ENCODE measurements around the gene KLHL8.
A peak's percentile ranks its signal among the peaks of the same experiment; 100 is the strongest.

The KLHL8 gene

DNA sequence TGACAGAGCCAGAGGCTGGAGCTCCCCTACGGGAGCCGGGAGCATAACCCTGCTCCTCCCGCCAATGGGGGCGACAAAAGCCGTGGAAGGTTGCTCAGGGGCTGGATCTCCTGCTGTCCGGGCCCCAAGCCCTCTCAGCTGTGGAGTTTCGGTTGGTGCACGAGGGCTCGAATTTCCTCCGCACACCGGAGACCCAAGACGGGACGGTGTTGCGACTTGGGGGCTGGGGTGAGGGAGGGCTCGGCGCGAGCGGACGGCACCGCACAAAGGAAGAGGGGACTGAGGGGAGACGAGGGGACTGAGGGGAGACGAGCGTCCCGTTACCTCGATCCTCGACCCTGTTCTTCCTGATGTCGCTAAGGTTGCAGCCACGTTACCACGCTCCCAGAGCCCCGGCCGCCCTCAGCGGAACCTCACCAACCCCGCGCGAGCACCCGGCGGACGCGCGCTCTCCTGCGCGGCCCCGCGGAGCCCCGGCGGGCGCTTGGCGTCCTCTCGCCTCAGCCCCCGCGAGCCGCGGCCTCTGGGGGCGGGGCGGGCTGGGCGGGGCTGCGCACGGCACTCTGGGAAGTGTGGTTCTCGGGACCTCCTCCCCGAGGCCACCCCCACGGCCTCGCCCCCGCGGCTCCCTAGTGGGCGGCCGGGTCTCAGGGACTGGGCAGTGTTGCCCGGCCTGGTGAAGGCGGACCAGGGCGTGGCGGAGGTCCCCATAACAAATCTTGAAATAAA lies at the start of gene KLHL8:
Gene KLHL8, minus strand, starts transcription at position 525 of the 729 bp plus-strand sequence. CDS start 25,079 bp downstream, outside the sequence.
- peak; percentile 89 for DNase-seq

DNA sequence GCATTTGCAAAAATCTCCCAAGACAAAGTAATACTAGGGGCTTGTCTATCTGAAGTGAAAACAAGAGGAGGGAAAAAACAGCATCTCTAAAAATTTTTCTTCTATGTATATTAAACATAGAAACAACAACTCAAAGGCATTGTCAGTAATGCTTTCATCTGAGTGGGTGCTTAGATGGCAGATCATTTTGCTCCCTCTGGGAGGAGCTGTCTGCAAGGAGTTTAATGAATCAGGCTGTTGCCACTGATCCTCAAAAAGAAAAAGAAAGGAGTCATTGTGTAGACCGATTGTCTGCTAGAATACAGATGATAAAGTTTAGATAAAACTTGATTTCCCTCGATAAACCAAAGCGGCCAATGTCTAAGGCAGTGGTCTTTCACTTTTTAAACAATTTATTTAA lies 49.7 kb upstream of the KLHL8 start:
- no peak for DNase-seq

DNA sequence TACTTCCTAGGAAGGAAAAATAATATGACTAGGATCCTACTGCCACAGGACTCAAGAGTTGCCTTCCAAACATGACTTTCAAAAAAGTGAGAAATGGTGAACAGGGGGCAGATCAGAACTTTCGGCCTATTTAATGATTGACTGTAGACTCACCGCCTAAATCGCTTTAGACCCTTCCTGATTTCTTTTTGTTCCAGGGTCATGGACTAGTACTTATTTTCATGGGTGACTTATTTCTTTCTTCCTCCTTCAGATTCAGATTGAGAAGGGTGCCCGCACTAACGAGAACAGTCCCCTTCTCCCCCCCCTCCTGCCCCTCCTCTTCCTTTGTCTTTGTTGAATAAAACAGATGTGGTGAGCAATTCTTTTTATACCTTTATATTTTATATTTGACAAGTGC lies 48.0 kb upstream of the KLHL8 start:
- no peak for DNase-seq

DNA sequence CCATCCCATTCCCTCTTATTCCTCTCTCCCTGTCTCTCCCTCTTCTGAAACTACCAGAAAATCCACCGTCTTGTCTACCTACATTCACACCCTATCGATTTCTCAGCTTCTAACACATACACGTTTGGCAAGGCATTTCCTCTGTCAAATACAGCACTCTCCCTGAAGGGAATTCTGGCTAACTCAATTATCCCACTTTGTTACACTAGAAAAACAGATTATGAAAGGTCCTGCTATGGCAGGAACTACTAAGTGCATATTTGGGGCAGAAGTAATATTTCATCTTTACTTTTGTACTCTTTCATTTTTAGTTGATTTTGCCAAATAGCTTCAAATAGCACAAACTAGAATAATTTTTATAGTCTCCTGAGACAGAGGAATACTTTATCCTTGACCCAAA lies 46.6 kb upstream of the KLHL8 start:
- DNase-seq, result no peak

DNA sequence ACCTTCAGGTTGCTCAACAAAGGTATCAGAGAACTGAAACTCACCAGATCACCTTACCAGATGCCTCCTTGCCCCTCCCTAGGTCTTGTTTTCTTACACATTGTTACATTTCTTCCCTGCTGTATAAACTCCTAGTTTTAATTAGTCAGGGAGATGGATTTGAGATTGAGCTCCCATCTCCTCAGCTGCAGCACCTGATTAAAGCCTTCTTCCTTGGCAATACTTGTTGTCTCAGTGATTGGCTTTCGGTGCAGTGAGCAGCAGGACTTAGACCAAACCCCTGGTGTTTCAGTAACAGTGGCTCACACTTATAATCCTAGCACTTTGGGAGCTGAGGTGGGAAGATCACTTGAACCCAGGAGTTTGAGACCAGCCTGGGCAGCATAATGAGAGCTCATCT lies 42.5 kb upstream of the KLHL8 start:
- no peak for DNase-seq

DNA sequence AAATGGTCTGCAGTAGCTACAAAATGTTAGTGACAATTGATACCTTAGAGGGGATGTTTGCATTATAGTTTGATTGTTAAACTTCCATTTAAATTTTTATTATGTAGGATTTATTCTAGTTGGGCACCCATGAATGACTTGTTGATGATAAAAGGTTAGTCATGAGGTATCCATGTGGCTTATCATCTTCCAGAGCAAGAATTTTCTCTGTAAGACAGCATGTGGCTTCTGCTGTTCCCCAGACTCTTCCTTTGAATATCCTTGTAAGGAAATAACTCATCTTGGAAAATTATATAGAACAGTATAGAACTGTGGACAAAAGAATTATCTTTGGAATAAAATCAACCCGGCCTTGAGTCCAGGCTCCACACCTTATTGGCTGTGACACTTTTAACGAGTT lies 40.1 kb upstream of the KLHL8 start:
- DNase-seq, result no peak

DNA sequence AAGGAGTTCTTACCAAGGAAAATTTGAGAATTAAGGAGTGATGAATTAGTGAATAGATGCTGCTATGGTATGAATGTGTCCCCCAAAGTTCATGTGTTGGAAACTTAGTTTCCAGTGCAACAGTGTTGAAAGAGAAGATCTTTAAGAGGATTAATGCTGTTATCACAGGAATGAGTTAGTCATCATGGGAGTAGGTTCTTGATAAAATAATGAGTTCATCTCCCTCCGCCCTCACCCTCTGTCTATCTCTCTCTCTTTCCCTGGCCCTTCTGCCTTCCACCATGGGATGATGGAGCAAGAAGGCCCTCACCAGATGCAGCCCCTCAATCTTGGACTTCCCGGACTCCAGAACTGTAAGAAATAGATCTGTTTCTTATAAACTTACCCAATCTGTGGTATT lies 38.3 kb upstream of the KLHL8 start:
- no peak for DNase-seq

DNA sequence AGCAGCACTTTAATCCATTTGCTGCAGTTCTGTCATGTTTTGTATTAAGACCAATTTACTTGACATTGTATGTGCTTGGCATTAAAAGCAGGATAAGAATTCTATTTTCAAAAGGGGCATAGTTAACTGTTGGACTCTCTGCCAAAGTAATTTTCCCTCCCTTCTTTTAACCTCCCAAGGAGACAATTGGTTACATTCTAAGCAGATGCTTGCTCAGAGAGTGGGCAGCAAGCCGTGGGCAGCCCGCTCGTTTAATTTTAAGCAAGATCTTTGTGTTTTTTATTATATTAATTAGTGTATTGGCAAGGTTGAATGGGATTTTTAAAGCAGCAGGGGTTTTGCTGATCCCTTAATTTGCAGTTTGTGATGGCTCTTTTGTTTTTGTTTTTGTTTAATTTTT lies 37.1 kb upstream of the KLHL8 start:
- no peak for DNase-seq

DNA sequence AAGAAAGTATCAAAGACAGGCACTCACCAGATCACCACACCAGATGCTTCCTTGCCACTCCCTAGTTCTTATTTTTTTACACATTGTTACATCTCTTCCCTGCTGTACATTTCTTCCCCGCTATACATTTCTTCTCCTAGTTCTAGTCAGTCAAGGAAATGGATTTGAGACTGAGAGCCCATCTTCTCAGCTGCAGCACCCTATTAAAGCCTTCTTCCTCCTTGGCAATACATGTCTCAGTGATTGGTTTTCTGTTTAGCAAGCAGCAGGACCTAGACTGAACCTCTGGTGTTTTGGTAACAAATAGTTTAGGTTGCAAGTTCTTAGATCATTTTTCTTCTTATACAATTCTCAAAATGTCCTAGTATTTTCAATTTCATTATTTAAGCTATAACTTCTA lies 35.3 kb upstream of the KLHL8 start:
- no peak for DNase-seq

DNA sequence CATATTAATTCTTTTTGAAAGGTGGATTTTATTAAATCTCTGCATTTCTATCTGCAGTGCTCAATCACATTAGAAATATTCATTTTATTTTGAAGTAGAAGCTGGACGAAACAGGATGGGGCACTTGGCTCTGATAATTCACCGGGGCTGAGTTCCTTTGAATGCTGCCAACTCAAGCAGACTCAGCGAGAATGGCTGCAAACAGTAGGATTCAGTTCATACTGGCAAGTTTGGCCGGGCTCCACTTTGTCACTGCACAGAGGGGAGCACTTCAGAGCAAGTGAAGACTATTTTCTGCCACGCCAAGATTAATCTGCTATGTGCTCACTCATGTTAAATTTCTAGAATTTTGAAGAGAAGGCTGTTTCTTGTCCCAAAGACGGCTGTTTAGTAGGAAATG lies 30.7 kb upstream of the KLHL8 start:
- no peak for DNase-seq

DNA sequence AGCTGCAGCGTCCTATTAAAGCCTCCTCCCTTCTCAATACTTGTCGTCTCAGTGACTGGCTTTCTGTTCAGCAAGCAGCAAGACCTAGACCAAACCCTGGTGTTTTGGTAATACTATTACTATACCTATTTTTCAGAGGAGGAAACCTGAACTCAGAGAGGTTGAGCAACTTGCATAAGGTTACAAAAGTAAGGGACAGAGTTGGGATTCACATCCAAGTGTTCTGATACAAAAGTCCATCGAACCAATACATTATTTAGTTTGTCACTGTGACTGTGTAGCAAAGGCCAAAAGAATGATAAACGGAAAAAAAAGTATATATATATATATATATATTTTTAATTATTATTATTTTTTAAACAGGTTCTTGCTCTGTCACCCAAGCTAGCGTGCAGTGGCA lies 29.9 kb upstream of the KLHL8 start:
- DNase-seq, result no peak

DNA sequence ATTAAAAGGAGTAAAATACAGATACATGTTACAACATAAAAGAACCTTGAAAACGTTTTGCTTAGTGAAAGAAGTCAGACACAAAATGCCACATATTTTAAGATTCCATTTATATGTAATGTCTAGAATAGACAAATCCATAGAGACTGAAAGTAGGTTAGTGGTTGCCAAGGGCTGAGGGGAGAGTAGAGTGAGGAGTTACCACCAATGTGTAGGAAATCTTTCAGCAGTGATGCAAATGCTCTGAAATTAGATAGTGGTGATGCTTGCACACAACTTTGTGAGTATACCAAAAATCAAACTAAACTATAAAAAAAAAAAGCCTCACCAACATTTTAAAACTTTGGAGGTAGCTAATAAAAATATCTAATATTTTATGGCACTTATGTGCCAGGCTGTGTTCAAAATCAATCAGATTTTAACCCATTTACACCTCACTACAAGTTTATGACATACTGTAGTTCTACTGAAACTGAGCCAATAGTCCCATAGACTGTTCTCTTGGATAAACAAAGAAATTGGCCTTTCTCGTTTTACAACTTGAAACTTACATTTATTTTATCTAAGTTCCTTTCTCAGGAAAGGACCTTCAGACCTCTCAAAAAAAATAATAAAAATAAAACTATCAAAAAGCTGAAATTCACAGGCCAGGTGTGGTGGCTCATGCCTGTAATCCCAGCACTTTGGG lies 29.1 kb upstream of the KLHL8 start:
- no peak for DNase-seq

DNA sequence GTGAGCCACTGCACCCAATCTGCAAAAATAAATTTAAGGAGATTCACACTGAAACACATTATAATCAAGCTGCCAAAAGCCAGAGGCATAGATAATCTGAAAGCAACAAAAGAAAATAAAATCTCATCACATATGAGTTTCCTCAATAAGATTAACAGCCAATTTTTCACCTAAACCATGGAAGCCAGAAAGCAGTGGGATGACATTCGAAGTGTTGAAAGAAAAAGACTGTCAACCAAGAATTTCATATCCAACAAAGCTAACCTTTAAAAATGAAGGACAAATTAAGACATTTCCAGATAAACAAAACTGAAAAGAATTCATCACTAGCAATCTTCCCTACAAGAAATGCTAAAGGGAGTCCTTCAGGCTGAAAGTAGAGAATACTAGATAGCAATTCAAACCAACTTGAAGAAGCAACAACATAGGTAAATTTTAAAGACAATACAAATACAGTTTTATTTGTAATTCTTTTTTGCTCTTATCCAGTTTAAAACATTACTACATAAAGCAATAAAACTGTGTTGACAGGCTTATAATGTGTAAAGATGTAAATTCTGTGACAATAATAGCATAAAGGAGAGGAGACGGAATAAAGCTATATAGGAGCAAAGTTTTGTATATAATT lies 23.1 kb upstream of the KLHL8 start:
- no peak for DNase-seq

DNA sequence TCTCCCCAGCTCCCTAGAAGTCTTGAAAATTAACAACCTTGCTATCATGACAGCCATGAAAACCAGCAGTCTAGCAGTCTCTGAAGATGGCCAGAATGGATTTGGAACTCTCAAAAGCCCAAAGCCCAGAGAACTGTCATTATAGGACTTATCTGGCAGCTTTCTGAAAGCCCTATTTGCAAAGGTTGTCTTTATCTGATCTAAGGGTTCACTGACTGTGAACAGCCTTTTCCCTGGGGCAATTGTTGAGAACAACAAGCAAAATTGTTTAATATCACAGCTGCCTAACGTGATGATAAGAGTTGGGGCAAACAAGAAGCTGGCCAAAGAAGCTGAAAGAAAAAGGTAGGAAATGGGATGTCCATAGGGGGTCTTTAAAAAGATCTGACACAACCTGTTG lies 20.9 kb upstream of the KLHL8 start:
- no peak for DNase-seq

DNA sequence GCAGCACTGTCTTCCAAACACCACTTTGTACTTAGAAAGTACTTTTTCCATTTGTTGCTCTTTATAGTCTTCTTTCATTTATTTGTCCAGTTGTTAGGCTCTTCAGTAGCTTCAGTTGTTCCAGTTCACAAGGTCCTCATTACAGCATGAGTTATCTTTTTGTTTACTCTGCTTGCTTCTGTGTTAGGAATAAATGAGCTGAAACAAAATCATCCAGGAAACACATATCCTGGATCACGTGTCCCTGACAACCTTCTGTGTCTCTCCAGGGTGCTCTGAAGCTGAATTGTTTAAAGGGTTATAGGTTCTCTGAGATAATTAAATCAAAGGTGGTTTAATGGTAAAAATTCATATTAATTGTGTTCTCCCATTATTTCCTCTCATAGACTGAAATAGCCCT lies 19.9 kb upstream of the KLHL8 start:
- DNase-seq, result no peak

DNA sequence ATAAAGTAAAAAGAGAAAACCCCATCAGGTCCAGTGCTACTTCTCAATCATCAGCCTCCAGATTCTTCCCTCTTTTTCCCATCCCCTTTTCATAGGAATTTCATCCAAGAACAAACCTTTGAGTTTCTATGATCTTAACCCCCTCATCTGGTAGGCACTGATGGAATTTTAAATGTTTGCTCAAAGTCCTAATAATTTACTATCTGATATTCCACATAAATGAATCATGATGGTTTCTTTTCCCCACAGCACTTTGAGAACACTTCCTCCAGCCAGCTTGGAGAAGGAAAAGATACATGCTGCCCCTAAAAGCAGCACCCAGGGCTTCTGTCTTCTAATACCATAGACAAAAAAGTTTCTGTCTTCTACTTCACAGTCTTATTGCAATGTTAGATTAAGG lies 19.4 kb upstream of the KLHL8 start:
- no peak for DNase-seq

DNA sequence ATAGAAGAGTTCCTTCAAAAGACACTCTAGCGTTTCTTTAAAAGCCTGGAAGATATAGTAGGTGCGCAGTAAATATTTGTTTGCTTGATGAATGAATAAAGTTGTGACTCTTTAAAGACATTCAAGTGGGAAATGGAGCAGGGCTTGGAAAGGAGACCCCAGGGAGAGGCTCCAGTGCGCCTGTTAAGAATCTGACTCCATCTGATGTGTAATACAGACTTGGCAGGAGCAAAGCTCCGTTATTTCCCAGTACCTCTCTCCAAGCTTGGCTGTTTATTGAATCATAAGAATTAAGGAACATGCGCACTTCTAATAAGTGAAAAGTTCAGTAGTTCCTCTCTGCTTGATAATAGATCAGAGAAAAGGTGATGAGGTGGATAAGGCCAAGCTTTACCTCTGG lies 18.8 kb upstream of the KLHL8 start:
- DNase-seq, result no peak

DNA sequence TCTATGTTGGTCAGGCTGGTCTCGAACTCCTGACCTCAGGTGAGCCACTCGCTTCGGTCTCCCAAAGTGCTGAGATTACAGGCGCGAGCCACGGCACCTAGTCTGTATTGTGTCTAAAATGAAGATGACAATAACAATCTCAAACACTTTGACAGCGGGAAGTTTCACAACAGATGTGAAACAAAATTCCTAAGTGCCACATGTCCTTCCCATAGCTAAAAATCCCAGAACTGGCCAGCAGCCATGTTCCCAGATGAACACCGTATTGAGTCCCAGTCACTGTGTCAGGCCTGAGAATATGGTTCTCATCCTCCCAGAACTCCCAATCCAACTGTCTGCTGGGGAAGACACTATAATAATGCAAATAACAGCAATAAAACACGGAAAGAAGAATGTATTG lies 16.4 kb upstream of the KLHL8 start:
- DNase-seq, result no peak

DNA sequence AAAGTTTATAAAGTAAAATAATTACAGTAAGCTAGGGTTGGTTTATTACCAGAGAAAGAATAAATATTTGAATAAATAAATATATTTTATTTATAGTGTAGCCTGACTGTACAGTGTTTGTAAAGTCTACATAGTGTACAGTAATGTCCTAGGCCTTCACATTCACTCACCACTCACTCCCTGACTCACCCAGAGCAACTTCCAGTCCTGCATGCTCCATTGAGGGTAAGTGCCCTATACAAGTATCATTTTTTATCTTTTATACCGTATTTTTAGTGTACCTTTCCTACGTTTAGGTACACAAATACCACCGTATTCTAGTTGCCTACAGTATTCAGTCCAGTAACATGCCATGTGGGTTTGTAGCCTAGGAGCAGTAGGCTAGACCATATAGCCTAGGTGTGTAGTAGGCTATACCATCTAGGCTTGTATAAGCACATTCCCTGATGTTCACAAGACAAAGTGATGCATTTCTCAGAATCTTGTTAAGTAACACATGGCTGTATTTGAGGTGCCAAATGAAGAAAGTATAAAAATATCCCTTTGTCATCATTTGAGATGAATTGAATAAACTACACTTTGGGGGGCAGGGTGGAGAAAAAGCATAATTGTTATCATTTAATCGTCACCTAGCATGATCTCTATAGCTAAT lies 14.7 kb upstream of the KLHL8 start:
- no peak for DNase-seq

DNA sequence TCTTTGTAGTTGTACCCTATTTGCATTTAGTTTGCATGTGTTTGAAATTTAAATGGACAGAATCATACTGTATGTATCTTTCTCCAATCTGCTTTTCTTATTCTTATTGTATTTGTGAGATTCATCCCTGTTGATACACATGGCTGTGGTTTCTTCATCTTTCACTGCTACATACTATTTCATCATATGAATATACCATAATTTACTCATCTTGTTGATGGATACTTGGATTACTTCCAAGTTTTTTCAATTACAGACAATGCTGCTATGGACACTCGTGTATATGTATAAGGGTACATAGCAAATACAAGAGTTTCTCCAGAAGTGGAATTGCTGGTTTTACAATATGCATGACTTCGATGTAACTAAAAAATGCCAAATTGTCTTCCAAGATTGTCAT lies 11.8 kb upstream of the KLHL8 start:
- DNase-seq, result no peak

DNA sequence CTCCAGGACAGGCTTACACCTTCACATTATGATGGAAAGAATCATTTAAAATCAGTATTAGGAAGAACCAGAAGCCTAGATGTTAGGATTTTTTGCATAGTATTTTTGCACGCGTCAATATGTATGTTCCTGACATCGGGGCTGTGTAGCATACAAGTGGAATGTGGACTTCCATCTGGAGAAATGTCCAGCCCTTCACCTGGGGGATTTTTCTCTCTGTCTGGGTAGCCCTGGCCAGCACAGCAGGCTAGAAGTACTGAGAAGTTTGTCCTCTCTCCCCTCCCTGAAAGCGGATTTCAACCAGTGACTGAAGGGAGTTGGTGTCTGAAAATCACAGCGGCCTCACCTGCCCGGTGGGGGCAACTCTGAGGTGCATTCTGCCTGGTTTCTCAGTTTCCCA lies 10.4 kb upstream of the KLHL8 start:
- no peak for DNase-seq

DNA sequence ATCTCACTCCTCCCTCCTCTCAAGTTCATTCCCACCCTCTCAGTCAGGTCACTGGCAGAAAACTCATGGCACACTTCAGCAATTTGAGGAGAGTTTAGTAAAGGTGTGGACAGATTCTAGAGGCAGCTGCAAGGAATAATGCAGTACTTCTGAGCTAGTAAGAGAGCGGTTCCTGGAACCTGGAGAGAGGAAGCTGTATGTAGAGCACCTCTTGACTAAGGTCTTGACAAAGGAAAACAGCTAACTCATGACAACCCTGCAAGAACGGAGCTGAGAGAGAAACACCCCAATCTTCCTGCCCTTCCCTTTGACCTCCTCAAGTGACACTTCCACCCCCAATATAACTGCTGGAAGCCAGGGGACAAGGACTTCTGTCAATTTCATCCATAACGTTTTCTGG lies 9.6 kb upstream of the KLHL8 start:
- DNase-seq, result no peak

DNA sequence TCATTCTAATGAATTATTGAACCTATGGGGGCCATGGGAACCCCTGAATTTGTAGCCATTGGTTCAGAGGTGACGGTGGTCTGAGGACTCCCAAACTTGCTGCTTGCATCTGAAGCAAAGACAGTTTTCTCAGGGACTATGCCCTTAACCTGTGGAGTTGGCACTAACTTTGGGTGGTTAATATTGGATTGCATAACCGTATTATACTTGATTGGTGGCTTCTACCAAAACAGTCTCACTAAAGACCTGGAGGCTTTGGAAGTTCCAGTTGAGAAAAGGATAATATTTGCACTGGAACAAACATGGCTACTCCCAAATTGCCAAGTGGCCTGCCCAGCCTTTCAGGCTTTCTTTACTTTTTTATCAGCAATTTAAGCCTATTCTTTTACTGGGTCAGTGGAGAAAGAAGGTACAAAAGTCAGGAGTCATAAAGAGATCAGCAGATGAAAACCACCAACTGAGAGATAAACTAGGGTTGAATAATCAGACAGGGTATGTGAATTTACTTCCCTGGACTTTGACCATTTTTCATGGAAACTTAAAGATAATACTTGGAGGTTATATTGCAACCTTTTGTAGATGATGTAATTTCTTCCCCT lies 7.9 kb upstream of the KLHL8 start:
- no peak for DNase-seq

DNA sequence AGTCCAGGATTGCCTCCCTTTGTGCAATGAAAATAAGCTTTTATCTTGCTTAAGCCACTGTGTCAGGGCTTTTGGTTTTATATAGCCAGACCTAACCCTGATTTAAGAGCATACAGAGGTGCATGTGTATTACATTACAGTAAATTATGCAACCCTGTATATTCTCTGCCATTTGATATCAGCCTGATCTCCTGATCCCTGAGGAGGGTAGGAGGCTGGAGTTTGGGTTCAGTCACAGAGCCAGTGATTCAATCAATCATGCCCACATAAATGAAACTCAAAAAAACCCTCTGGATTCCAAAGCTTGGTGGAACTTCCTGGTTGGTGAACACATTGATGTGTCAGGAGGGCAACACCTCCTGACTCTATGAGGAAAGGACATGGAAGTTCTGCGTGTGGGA lies 7.3 kb upstream of the KLHL8 start:
- no peak for DNase-seq

All from stimulated activated CD4-positive, alpha-beta T cell treated with anti-CD3 and anti-CD28 coated beads, Interleukin-15, amount 100 ng/mL, for 24 hours (primary cell).